ENCODE data around the gene MVB12B. TPM values are rescaled to one million over a fixed set of nuclear protein-coding genes. Genes with fewer than 3 reads are reported as not detected.

Gene MVB12B
- total and polyA plus RNA-seq, 3 donors from 2014 or later = 13.6 to 30.7 (median 26.2) TPM

GRCh38 chr9:126516561-126516935 lies 189.9 kb downstream of the MVB12B start:
- Histone ChIP-seq H3K27ac (no peak overlapping the region), H3K4me1 (no peaks in the 10 kb centered on the region), H3K9me3 (no peaks in the 10 kb centered on the region), H3K27me3 (no peaks in the 10 kb centered on the region), H3K4me3 (no peak overlapping the region), H3K36me3 (ENCODE audit: low read depth, missing control alignments) (no peaks in the 10 kb centered on the region)
- no peak for DNase-seq
- WGBS, 2 donors = 79 to 80% methylated on average over 7 to 8 of the region's 8 CpGs
- intact Hi-C loops (cut with DNase I; ENCODE audit: low total_unique reads) = no loop called here
- TF ChIP-seq CTCF (IDR thresholded peaks at IDR 0.05) (no peak), POLR2A (IDR thresholded peaks at IDR 0.05) (no peak)

GRCh38 chr9:126516936-126517832 lies 190.6 kb downstream of the MVB12B start:
- Histone ChIP-seq H3K9me3 (no peaks in the 10 kb centered on the region), H3K4me1 (no peaks in the 10 kb centered on the region), H3K27ac (no peak overlapping the region), H3K4me3 (peak overlapping the region in 1 of 2 donors; percentile 18), H3K36me3 (ENCODE audit: low read depth, missing control alignments) (no peaks in the 10 kb centered on the region), H3K27me3 (no peaks in the 10 kb centered on the region)
- peak; percentile 50 for DNase-seq
- intact Hi-C loops (cut with DNase I; ENCODE audit: low total_unique reads) = no loop called here
- 12 to 15% methylated on average over 29 to 32 of the region's 32 CpGs for WGBS, 2 donors
- TF ChIP-seq POLR2A (IDR thresholded peaks at IDR 0.05) = no peak
- TF ChIP-seq CTCF (IDR thresholded peaks at IDR 0.05) = no peak

GRCh38 chr9:126517833-126518356 lies 191.3 kb downstream of the MVB12B start:
- WGBS, 2 donors = 42% methylated on average over 9 of the region's 9 CpGs
- TF ChIP-seq CTCF (IDR thresholded peaks at IDR 0.05) (no peak), POLR2A (IDR thresholded peaks at IDR 0.05) (no peak)
- no peaks in the 10 kb centered on the region for H3K9me3 ChIP-seq
- H3K4me1 ChIP-seq = no peaks in the 10 kb centered on the region
- H3K4me3 ChIP-seq = no peak overlapping the region
- H3K27ac ChIP-seq = no peak overlapping the region
- DNase-seq = no peak
- H3K27me3 ChIP-seq = no peaks in the 10 kb centered on the region
- intact Hi-C loops (cut with DNase I; ENCODE audit: low total_unique reads) = no loop called here
- H3K36me3 ChIP-seq (ENCODE audit: low read depth, missing control alignments) = no peaks in the 10 kb centered on the region

GRCh38 chr9:126518763-126519162 lies 192.1 kb downstream of the MVB12B start:
- no peaks in the 10 kb centered on the region for H3K4me1 ChIP-seq
- no peak overlapping the region for H3K4me3 ChIP-seq
- WGBS, 2 donors = 91% methylated on average over 7 of the region's 7 CpGs
- DNase-seq = no peak
- H3K9me3 ChIP-seq = no peaks in the 10 kb centered on the region
- H3K27ac ChIP-seq = no peak overlapping the region
- H3K36me3 ChIP-seq (ENCODE audit: low read depth, missing control alignments) = no peaks in the 10 kb centered on the region
- no peaks in the 10 kb centered on the region for H3K27me3 ChIP-seq
- no peak for TF ChIP-seq CTCF (IDR thresholded peaks at IDR 0.05)
- TF ChIP-seq POLR2A (IDR thresholded peaks at IDR 0.05) = no peak
- intact Hi-C loops (cut with DNase I; ENCODE audit: low total_unique reads) = no loop called here

Measured in testis (tissue), 3 donors.